K562 (cell line): ENCODE measurements around the gene APOBEC3A. TPM values are rescaled to one million over a fixed set of nuclear protein-coding genes. Genes with fewer than 3 reads are reported as not detected.

Experiments
- ATAC-seq: fragments of 200-7000 bp; cut with Tn5 transposase; 3 replicates; pipeline ENCODE4 v1.9.1; 2020; ENCODE audit warnings: moderate library complexity
- BruUV-seq: library from RNA; stranded (reverse); fragments of 400-500 nt; replicated peaks from 2 replicates; lab custom pipeline; 2021; lab: Mats Ljungman, UMichigan
- CTCF ChIA-PET: fragments of 300-600 bp; formaldehyde crosslinking; extraction: SDS; loops from one replicate; lab custom pipeline; 2021; ENCODE audit warnings: low intra/inter-chr PET ratio; lab: Yijun Ruan, JAX
- POLR2A ChIA-PET: fragments of 300-600, 350-650 bp; sonication (Branson Sonifier 250); formaldehyde crosslinking; extraction: SDS; loops from one replicate; lab custom pipeline; 2021; ENCODE audit warnings: antibody characterized with exemption, inconsistent platforms; lab: Yijun Ruan, JAX
- DNase-seq, 4 experiments: peaks; one replicate each; pipeline versions ENCODE4 v3.0.0 to v3.0.0-alpha.2; 2011 to 2018; ENCODE audit warnings: low spot score in 3 of 4, mixed read lengths in 3 of 4; ENCODE audit errors: extremely low read depth in 1 of 4
- FAIRE-seq: peaks from 2 replicates; lab custom pipeline; 2011; peaks lifted over from hg19 to GRCh38; lab: Jason Lieb, UNC
- H2AFZ ChIP-seq: 2 replicates; pipeline ENCODE4 v1.6.0; 2011; ENCODE audit warnings: low read depth, low read length, control low read depth, inconsistent platforms
- H3K27ac ChIP-seq: fragments of 200-600 bp; 3 replicates; pipeline ENCODE4 v1.8.0; 2011; ENCODE audit warnings: low read depth, mild to moderate bottlenecking, control low read depth, inconsistent platforms, low read length, moderate library complexity, mixed read lengths; ENCODE audit errors: extremely low read depth
- H3K27me3 ChIP-seq, 2 experiments: fragments of 300-600 bp in 1 of 2; 2 replicates in 1 of 2; 3 replicates in 1 of 2; pipeline versions ENCODE4 v1.6.0 to v1.8.0; 2011; ENCODE audit warnings: inconsistent platforms in 2 of 2, low read length in 2 of 2, mild to moderate bottlenecking in 1 of 2, mixed read lengths in 1 of 2, moderate library complexity in 1 of 2; ENCODE audit not compliant: control insufficient read depth in 2 of 2, insufficient read depth in 2 of 2
- H3K36me3 ChIP-seq: fragments of 300-600 bp; 3 replicates; pipeline ENCODE4 v1.8.0; 2011; ENCODE audit warnings: mild to moderate bottlenecking, low read length, inconsistent platforms; ENCODE audit not compliant: control insufficient read depth, insufficient read depth
- H3K4me1 ChIP-seq, 2 experiments: fragments of 200-600 bp in 1 of 2; replicated peaks in 1 of 2; 2 replicates in 1 of 2; 3 replicates in 1 of 2; pipeline versions ENCODE4 v1.5.1 to v1.8.0; 2011; ENCODE audit warnings: inconsistent platforms in 2 of 2, low read length in 2 of 2, mild to moderate bottlenecking in 1 of 2, mixed read lengths in 1 of 2, moderate library complexity in 1 of 2; ENCODE audit not compliant: control insufficient read depth in 2 of 2, insufficient read depth in 2 of 2
- H3K4me2 ChIP-seq: 2 replicates; pipeline ENCODE4 v1.6.1; 2011; ENCODE audit warnings: low read length, control low read depth, inconsistent platforms, mixed read lengths; ENCODE audit not compliant: insufficient read depth
- H3K4me3 ChIP-seq: fragments of 200-600 bp; sonication (generic), shearing (Covaris generic); 2 replicates; pipeline ENCODE4 v1.5.1; 2016; ENCODE audit warnings: control low read depth, inconsistent platforms
- H3K79me2 ChIP-seq: fragments of 200-600 bp; 3 replicates; pipeline ENCODE4 v1.8.0; 2011; ENCODE audit warnings: low read length, inconsistent platforms; ENCODE audit not compliant: control insufficient read depth, insufficient read depth
- H3K9ac ChIP-seq, 2 experiments: 2 replicates each; pipeline versions ENCODE4 v1.6.0 to v1.6.1; 2011; ENCODE audit warnings: low read depth in 2 of 2, low read length in 2 of 2, control low read depth in 1 of 2, inconsistent platforms in 1 of 2, mild to moderate bottlenecking in 1 of 2, mixed read lengths in 1 of 2; ENCODE audit not compliant: insufficient read depth in 1 of 2
- H3K9me1 ChIP-seq: one replicate; pipeline ENCODE4 v1.6.0; 2011; ENCODE audit warnings: inconsistent platforms, mild to moderate bottlenecking, low read length, moderate library complexity; ENCODE audit not compliant: control insufficient read depth, insufficient read depth
- H3K9me3 ChIP-seq: replicated peaks from 2 replicates; pipeline ENCODE4 v1.5.1; 2011; ENCODE audit warnings: low read depth, low read length, inconsistent platforms; ENCODE audit not compliant: control insufficient read depth, insufficient read depth
- H4K20me1 ChIP-seq: replicated peaks from 2 replicates; pipeline ENCODE4 v1.6.1; 2011; ENCODE audit warnings: low read length, inconsistent platforms, mixed read lengths; ENCODE audit not compliant: control insufficient read depth, insufficient read depth
- CCNT2 ChIP-seq: IDR thresholded peaks from 2 replicates; pipeline ENCODE4 v1.6.1; 2011; ENCODE audit warnings: borderline replicate concordance, low read depth, mild to moderate bottlenecking, moderate library complexity, mixed read lengths, low read length; ENCODE audit not compliant: insufficient read length; ENCODE audit errors: extremely low read depth
- MAFF ChIP-seq: IDR thresholded peaks from 2 replicates; pipeline ENCODE4 v1.6.1; 2012; ENCODE audit warnings: low read length, improper control_type of control experiment
- NFE2L1 ChIP-seq: fragments of 450-650 bp; IDR thresholded peaks from 2 replicates; pipeline ENCODE4 v1.6.1; 2016; ENCODE audit warnings: missing genetic modification characterization, low read depth, mild to moderate bottlenecking, missing compliant biosample characterization, moderate library complexity, borderline replicate concordance
- PRPF4 ChIP-seq: fragments of 200-400 bp; formaldehyde crosslinking; IDR thresholded peaks from one replicate; pipeline ENCODE4 v1.6.1; 2017; ENCODE audit warnings: low read length, low read depth, mild to moderate bottlenecking; ENCODE audit not compliant: insufficient read depth, poor library complexity, severe bottlenecking
- SMARCE1 ChIP-seq: fragments of 450-650 bp; IDR thresholded peaks from 2 replicates; pipeline ENCODE4 v1.7.1; 2016; ENCODE audit warnings: mild to moderate bottlenecking
- WGBS: fragments of 100-300 bp; shearing (Covaris generic); methylation state at CpG from one replicate; pipeline ENCODE4 v1.1.6; 2016; ENCODE audit warnings: low coverage, mixed read lengths; ENCODE audit not compliant: insufficient coverage; ENCODE audit errors: missing lambda C conversion rate; 5-methylcytosine and 5-hydroxymethylcytosine counted together
- in situ Hi-C: fragments of 300-500 bp; cut with MboI; formaldehyde crosslinking; loops from 4 replicates; pipeline ENCODE4 v1.15.0; 2018; ENCODE audit warnings: inconsistent platforms, mixed read lengths
- intact Hi-C: fragments of 100-400 bp; cut with micrococcal nuclease; formaldehyde crosslinking; loops from 2 replicates; pipeline ENCODE4 v1.14.2; 2022
- polyA plus RNA-seq, 8 experiments: library from polyadenylated mRNA; depleted of rRNA in 4 of 8; stranded (reverse) in 5 of 8; unstranded in 3 of 8; fragments of >200 nt; fragmentation: Nextera tagmentation in 2 of 8; fragmentation: Illumina TruSeq in 1 of 8; extraction: Ambion mirVana in 2 of 8; extraction: Trizol in 1 of 8; gene quantifications; 2 replicates each; pipeline versions ENCODE4 v1.2.1 to v1.2.3, GENCODE V29; 2011 to 2014; ENCODE audit warnings: inconsistent platforms in 1 of 8, missing spikeins in 1 of 8
- total RNA-seq, 7 experiments: library from RNA; depleted of rRNA in 6 of 7; stranded (reverse); fragments of >200 nt in 6 of 7; fragmentation: Illumina TruSeq in 2 of 7; extraction: Trizol in 2 of 7; gene quantifications; 2 replicates each; pipeline versions ENCODE4 v1.2.1 to v1.2.3, GENCODE V29; 2011 to 2021; ENCODE audit warnings: low replicate concordance in 1 of 7
- TF ChIP-seq, protein P1 (sequence below): fragments of 250-450 bp; sonication (Bioruptor Pico); IDR thresholded peaks from 2 replicates; pipeline ENCODE4 v1.4.0; 2020; ENCODE audit warnings: borderline replicate concordance
- TF ChIP-seq, protein P2 (sequence below): fragments of 250-450 bp; sonication (Bioruptor Pico); IDR thresholded peaks from 2 replicates; pipeline ENCODE4 v1.5.0; 2020; ENCODE audit warnings: mild to moderate bottlenecking, borderline replicate concordance
- TF ChIP-seq, protein P3 (sequence below): fragments of 250-450 bp; sonication (Bioruptor Pico); IDR thresholded peaks from 2 replicates; pipeline ENCODE4 v1.9.0; 2021; ENCODE audit warnings: mild to moderate bottlenecking
- TF ChIP-seq, protein P4 (sequence below), 2 experiments: fragments of 450-650 bp; conservative IDR thresholded peaks; 2 replicates each; pipeline ENCODE4 v1.6.1; 2017; ENCODE audit warnings: mild to moderate bottlenecking in 2 of 2, moderate library complexity in 2 of 2
- TF ChIP-seq, protein P5 (sequence below): fragments of 450-650 bp; IDR thresholded peaks from 2 replicates; pipeline ENCODE4 v1.6.1; 2016; ENCODE audit warnings: mild to moderate bottlenecking

The APOBEC3A gene
- total and polyA plus RNA-seq, 9 of the 15 experiments (the other 6 are each of a cell fraction or from before 2014, with no cell fraction given), result 0.04 TPM; not detected in 8

DNA sequence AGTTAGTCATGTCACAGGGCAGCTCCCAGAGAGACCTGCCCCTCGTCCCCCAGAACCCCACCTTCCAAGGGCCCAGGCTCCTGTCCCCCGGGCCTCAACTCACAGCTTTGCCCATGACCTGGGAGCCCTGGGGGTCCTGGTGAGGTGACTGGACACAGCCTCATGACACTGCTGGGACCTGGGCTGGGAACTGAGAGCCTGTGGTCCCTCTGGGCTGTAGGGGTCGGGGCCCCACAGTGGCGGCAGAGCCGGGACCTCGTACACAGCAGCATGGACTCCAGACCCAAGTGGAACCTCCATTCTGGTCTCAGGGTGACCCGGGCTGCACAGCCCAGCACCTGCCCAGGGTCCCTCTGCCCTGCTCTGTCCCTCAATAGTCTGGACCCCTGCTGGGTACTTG, 6.9 kb downstream of the APOBEC3A start (continued):
- TF ChIP-seq, protein P1, sequence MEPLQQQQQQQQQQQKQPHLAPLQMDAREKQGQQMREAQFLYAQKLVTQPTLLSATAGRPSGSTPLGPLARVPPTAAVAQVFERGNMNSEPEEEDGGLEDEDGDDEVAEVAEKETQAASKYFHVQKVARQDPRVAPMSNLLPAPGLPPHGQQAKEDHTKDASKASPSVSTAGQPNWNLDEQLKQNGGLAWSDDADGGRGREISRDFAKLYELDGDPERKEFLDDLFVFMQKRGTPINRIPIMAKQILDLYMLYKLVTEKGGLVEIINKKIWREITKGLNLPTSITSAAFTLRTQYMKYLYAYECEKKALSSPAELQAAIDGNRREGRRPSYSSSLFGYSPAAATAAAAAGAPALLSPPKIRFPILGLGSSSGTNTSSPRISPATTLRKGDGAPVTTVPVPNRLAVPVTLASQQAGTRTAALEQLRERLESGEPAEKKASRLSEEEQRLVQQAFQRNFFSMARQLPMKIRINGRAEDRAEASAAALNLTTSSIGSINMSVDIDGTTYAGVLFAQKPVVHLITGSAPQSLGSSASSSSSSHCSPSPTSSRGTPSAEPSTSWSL (CRISPR knock-in tag), result no peak
- TF ChIP-seq, protein P2, sequence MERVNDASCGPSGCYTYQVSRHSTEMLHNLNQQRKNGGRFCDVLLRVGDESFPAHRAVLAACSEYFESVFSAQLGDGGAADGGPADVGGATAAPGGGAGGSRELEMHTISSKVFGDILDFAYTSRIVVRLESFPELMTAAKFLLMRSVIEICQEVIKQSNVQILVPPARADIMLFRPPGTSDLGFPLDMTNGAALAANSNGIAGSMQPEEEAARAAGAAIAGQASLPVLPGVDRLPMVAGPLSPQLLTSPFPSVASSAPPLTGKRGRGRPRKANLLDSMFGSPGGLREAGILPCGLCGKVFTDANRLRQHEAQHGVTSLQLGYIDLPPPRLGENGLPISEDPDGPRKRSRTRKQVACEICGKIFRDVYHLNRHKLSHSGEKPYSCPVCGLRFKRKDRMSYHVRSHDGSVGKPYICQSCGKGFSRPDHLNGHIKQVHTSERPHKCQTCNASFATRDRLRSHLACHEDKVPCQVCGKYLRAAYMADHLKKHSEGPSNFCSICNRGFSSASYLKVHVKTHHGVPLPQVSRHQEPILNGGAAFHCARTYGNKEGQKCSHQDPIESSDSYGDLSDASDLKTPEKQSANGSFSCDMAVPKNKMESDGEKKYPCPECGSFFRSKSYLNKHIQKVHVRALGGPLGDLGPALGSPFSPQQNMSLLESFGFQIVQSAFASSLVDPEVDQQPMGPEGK (CRISPR knock-in tag), result no peak
- no peak for TF ChIP-seq PRPF4
- TF ChIP-seq, protein P3, sequence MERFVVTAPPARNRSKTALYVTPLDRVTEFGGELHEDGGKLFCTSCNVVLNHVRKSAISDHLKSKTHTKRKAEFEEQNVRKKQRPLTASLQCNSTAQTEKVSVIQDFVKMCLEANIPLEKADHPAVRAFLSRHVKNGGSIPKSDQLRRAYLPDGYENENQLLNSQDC (CRISPR knock-in tag), result no peak

DNA sequence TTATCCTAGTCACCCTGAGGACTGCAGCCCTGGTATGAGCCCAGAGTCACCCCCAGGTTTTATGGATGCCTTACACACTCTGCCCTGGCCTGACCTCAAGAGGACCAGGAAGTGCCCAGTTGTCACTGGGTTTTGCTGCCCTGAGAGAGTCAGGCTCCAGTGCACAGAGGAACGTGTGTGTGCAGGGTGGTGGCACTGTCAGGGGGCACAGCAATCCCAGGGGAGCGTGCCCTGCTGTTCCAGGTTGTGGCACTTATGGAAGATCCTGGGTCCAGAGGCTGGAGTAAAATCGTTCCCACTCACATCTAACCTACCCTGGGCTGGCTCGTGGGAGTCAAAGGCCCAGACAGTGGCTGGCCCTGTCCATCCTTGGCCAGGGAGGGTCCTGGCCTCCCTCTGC, 7.6 kb downstream of the APOBEC3A start:
- Histone ChIP-seq H3K4me1 (peaks cover 10 to 37% of the 10 kb centered on the region in 2 experiments; a peak in 4 of 5 replicates), H2AFZ (no peak overlapping the region), H4K20me1 (no peaks in the 10 kb centered on the region), H3K79me2 (no peaks in the 10 kb centered on the region), H3K27ac (no peak overlapping the region), H3K27me3 (peaks cover 0 to 16% of the 10 kb centered on the region in 2 experiments; a peak in 1 of 5 replicates), H3K36me3 (no peaks in the 10 kb centered on the region), H3K4me3 (no peak overlapping the region), H3K9ac (0 out of 4 replicates have a peak overlapping the region, but pooled peaks of 1 of the 2 experiments have one; percentile 13), H3K9me3 (no peaks in the 10 kb centered on the region), H3K4me2 (no peak overlapping the region), H3K9me1 (no peaks in the 10 kb centered on the region)
- no TSS peak for BruUV-seq
- intact Hi-C loops (no loop called here), in situ Hi-C loops (no loop called here)
- FAIRE-seq (no peak), ATAC-seq (no peak), DNase-seq (no peak)
- CTCF ChIA-PET, result no interaction called here
- TF ChIP-seq MAFF (no peak), CCNT2 (no peak), SMARCE1 (no peak), NFE2L1 (tag) (no peak)
- TF ChIP-seq, protein P4, sequence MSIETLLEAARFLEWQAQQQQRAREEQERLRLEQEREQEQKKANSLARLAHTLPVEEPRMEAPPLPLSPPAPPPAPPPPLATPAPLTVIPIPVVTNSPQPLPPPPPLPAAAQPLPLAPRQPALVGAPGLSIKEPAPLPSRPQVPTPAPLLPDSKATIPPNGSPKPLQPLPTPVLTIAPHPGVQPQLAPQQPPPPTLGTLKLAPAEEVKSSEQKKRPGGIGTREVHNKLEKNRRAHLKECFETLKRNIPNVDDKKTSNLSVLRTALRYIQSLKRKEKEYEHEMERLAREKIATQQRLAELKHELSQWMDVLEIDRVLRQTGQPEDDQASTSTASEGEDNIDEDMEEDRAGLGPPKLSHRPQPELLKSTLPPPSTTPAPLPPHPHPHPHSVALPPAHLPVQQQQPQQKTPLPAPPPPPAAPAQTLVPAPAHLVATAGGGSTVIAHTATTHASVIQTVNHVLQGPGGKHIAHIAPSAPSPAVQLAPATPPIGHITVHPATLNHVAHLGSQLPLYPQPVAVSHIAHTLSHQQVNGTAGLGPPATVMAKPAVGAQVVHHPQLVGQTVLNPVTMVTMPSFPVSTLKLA (conservative IDR thresholded peaks at IDR 0.05), result no peak
- TF ChIP-seq, protein P5, sequence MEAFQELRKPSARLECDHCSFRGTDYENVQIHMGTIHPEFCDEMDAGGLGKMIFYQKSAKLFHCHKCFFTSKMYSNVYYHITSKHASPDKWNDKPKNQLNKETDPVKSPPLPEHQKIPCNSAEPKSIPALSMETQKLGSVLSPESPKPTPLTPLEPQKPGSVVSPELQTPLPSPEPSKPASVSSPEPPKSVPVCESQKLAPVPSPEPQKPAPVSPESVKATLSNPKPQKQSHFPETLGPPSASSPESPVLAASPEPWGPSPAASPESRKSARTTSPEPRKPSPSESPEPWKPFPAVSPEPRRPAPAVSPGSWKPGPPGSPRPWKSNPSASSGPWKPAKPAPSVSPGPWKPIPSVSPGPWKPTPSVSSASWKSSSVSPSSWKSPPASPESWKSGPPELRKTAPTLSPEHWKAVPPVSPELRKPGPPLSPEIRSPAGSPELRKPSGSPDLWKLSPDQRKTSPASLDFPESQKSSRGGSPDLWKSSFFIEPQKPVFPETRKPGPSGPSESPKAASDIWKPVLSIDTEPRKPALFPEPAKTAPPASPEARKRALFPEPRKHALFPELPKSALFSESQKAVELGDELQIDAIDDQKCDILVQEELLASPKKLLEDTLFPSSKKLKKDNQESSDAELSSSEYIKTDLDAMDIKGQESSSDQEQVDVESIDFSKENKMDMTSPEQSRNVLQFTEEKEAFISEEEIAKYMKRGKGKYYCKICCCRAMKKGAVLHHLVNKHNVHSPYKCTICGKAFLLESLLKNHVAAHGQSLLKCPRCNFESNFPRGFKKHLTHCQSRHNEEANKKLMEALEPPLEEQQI, result no peak
- POLR2A ChIA-PET, result no interaction called here
- WGBS, result 48% methylated on average over 4 of the region's 4 CpGs
